DND-41 (cell line): ENCODE results near the gene NXNL1.

Source experiments
- CTCF ChIP-seq: IDR thresholded peaks from 2 replicates; pipeline ENCODE4 v1.5.1; 2012; ENCODE audit warnings: borderline replicate concordance, low read length, moderate library complexity, mild to moderate bottlenecking; ENCODE audit not compliant: poor library complexity, severe bottlenecking; ENCODE audit errors: extremely low read depth
- EZH2 ChIP-seq: IDR thresholded peaks from 3 replicates; pipeline ENCODE4 v1.6.1; 2012; ENCODE audit warnings: borderline replicate concordance, low read depth, mild to moderate bottlenecking, moderate library complexity, low read length, inconsistent platforms; ENCODE audit not compliant: severe bottlenecking

GRCh38 chr19:17414097-17414496 is 46.6 kb downstream of the NXNL1 start:
- TF ChIP-seq CTCF (no peak), EZH2 (no peak)
